GM12878 (cell line): ENCODE measurements around the gene BSCL2. TPM values are rescaled to one million over a fixed set of nuclear protein-coding genes. Genes with fewer than 3 reads are reported as not detected.

ENCODE experiments used
- ATAC-seq: fragments of 200-7000 bp; cut with Tn5 transposase; 3 replicates; pipeline ENCODE4 v1.9.1; 2020; ENCODE audit warnings: mild to moderate bottlenecking, moderate library complexity
- BruUV-seq: library from RNA; stranded (reverse); fragments of 400-500 nt; replicated peaks from 2 replicates; lab custom pipeline; 2021; lab: Mats Ljungman, UMichigan
- CTCF ChIA-PET: fragments of 300-600 bp; sonication (Branson Sonifier 250); formaldehyde crosslinking; extraction: SDS; loops from one replicate; lab custom pipeline; 2021; ENCODE audit warnings: inconsistent platforms; lab: Yijun Ruan, JAX
- POLR2A ChIA-PET: fragments of 350-600 bp; formaldehyde crosslinking; extraction: SDS; loops from one replicate; lab custom pipeline; 2021; ENCODE audit warnings: inconsistent platforms; lab: Charles Lee
- RAD21 ChIA-PET: fragments of 300-600 bp; sonication (Branson Sonifier 250); formaldehyde crosslinking; loops from one replicate; lab custom pipeline; 2023; ENCODE audit warnings: antibody characterized with exemption; ENCODE audit not compliant: unreplicated experiment; lab: Charles Lee
- SMC1A ChIA-PET: fragments of 300-600 bp; sonication (Branson Sonifier 250); formaldehyde crosslinking; loops from one replicate; lab custom pipeline; 2023; ENCODE audit not compliant: unreplicated experiment, uncharacterized antibody; lab: Charles Lee
- DNase-seq: peaks from one replicate; pipeline ENCODE4 v3.0.0-alpha.2; 2011; ENCODE audit warnings: low read depth, low spot score
- FAIRE-seq: peaks from 3 replicates; lab custom pipeline; 2011; peaks lifted over from hg19 to GRCh38; lab: Jason Lieb, UNC
- H2AFZ ChIP-seq: 2 replicates; pipeline ENCODE4 v1.6.0; 2011; ENCODE audit warnings: low read depth, low read length, control low read depth; ENCODE audit not compliant: control insufficient read depth
- H3K27ac ChIP-seq: 2 replicates; pipeline ENCODE4 v1.5.1; 2011; ENCODE audit warnings: control low read depth; ENCODE audit not compliant: control insufficient read depth, insufficient read depth
- H3K27me3 ChIP-seq, 2 experiments: replicated peaks in 1 of 2; 2 replicates each; pipeline versions ENCODE4 v1.6.0 to v1.6.1; 2011; ENCODE audit warnings: low read length in 1 of 2; ENCODE audit not compliant: control insufficient read depth in 2 of 2, insufficient read depth in 2 of 2
- H3K36me3 ChIP-seq, 2 experiments: 2 replicates each; pipeline ENCODE4 v1.5.1; 2011; ENCODE audit warnings: low read length in 1 of 2; ENCODE audit not compliant: control insufficient read depth in 2 of 2, insufficient read depth in 2 of 2
- H3K4me1 ChIP-seq: 2 replicates; pipeline ENCODE4 v1.6.1; 2011; ENCODE audit warnings: mild to moderate bottlenecking, low read length, moderate library complexity, mixed read lengths; ENCODE audit not compliant: control insufficient read depth, insufficient read depth
- H3K4me2 ChIP-seq: 2 replicates; pipeline ENCODE4 v1.6.0; 2011; ENCODE audit warnings: control low read depth; ENCODE audit not compliant: control insufficient read depth, insufficient read depth
- H3K4me3 ChIP-seq: fragments of 200-600 bp; sonication (generic); 2 replicates; pipeline ENCODE4 v1.5.1; 2016
- H3K79me2 ChIP-seq: 2 replicates; pipeline ENCODE4 v1.6.0; 2011; ENCODE audit warnings: low read length; ENCODE audit not compliant: control insufficient read depth, insufficient read depth
- H3K9ac ChIP-seq: 2 replicates; pipeline ENCODE4 v1.8.0; 2011; ENCODE audit warnings: low read length, control low read depth, mixed read lengths; ENCODE audit not compliant: control insufficient read depth, insufficient read depth
- H3K9me3 ChIP-seq: replicated peaks from 3 replicates; pipeline ENCODE4 v1.5.1; 2011; ENCODE audit warnings: mild to moderate bottlenecking, low read length; ENCODE audit not compliant: control insufficient read depth, insufficient read depth
- H4K20me1 ChIP-seq: 2 replicates; pipeline ENCODE4 v1.6.0; 2011; ENCODE audit not compliant: control insufficient read depth, insufficient read depth
- ATF7 ChIP-seq: fragments of 450-650 bp; IDR thresholded peaks from 2 replicates; pipeline ENCODE4 v1.6.1; 2016; ENCODE audit warnings: low read depth, mild to moderate bottlenecking
- BACH1 ChIP-seq: fragments of 450-650 bp; IDR thresholded peaks from 2 replicates; pipeline ENCODE4 v1.6.1; 2017; ENCODE audit warnings: mild to moderate bottlenecking, borderline replicate concordance
- BCL11A ChIP-seq: IDR thresholded peaks from 2 replicates; pipeline ENCODE4 v1.6.1; 2011; ENCODE audit warnings: low read depth, low read length
- BCLAF1 ChIP-seq: fragments of 450-650 bp; IDR thresholded peaks from 2 replicates; pipeline ENCODE4 v1.6.1; 2017; ENCODE audit warnings: antibody characterized with exemption, mild to moderate bottlenecking, moderate library complexity
- CBX5 ChIP-seq: sonication (generic); IDR thresholded peaks from 2 replicates; pipeline ENCODE4 v1.6.1; 2016; ENCODE audit warnings: low read depth, moderate library complexity, mild to moderate bottlenecking, inconsistent platforms
- CHD1 ChIP-seq: IDR thresholded peaks from 2 replicates; pipeline ENCODE4 v1.6.1; 2012; ENCODE audit warnings: low read depth, low read length, improper control_type of control experiment
- CREB1 ChIP-seq: IDR thresholded peaks from 2 replicates; pipeline ENCODE4 v1.6.1; 2012; ENCODE audit warnings: low read depth, mild to moderate bottlenecking, inconsistent platforms
- HDAC2 ChIP-seq: fragments of 200-600 bp; sonication (generic); IDR thresholded peaks from 2 replicates; pipeline ENCODE4 v1.6.1; 2017
- IRF4 ChIP-seq: IDR thresholded peaks from 2 replicates; pipeline ENCODE4 v1.6.1; 2011; ENCODE audit warnings: low read depth, low read length
- NRF1 ChIP-seq: conservative IDR thresholded peaks from 2 replicates; pipeline ENCODE4 v1.6.1; 2011; ENCODE audit warnings: mild to moderate bottlenecking, low read depth, low read length, improper control_type of control experiment
- SMAD1 ChIP-seq: fragments of 450-650 bp; IDR thresholded peaks from 2 replicates; pipeline ENCODE4 v1.6.1; 2018; ENCODE audit warnings: mild to moderate bottlenecking, low read depth; ENCODE audit not compliant: partially characterized antibody
- SMAD5 ChIP-seq: IDR thresholded peaks from 2 replicates; pipeline ENCODE4 v1.6.1; 2016; ENCODE audit warnings: antibody characterized with exemption, low read depth
- STAT1 ChIP-seq: fragments of 450-650 bp; conservative IDR thresholded peaks from 2 replicates; pipeline ENCODE4 v1.6.1; 2014; ENCODE audit warnings: antibody characterized with exemption, mild to moderate bottlenecking
- TCF12 ChIP-seq: IDR thresholded peaks from 2 replicates; pipeline ENCODE4 v1.6.1; 2011; ENCODE audit warnings: low read depth, mild to moderate bottlenecking, low read length
- USF2 ChIP-seq: IDR thresholded peaks from 2 replicates; pipeline ENCODE4 v1.6.1; 2011; ENCODE audit warnings: low read depth, low read length, improper control_type of control experiment, borderline replicate concordance
- WGBS: methylation state at CpG from one replicate; pipeline ENCODE4 v1.1.6; 2016; ENCODE audit warnings: low lambda C conversion rate; ENCODE audit not compliant: insufficient replicate concordance, insufficient coverage; ENCODE audit errors: missing lambda C conversion rate; 5-methylcytosine and 5-hydroxymethylcytosine counted together
- in situ Hi-C: fragments of 300-500 bp; cut with MboI; formaldehyde crosslinking; loops from 9 replicates; pipeline ENCODE4 v1.14.3; 2018; ENCODE audit warnings: mixed read lengths
- intact Hi-C: fragments of 100-400 bp; cut with micrococcal nuclease; formaldehyde crosslinking; loops from one replicate; pipeline ENCODE4 v1.14.2; 2022; ENCODE audit not compliant: unreplicated experiment
- polyA plus RNA-seq, 11 experiments: library from polyadenylated mRNA; depleted of rRNA in 4 of 11; unstranded in 6 of 11; stranded (reverse) in 5 of 11; fragments of >200 nt; fragmentation: Nextera tagmentation in 4 of 11; fragmentation: Illumina TruSeq in 1 of 11; extraction: Ambion mirVana in 4 of 11; extraction: Trizol in 1 of 11; gene quantifications; 1 replicate in 1 of 11; 2 replicates in 10 of 11; pipeline versions ENCODE4 v1.2.1 to v1.2.3, GENCODE V29; 2011 to 2016; ENCODE audit warnings: inconsistent platforms in 2 of 11, missing spikeins in 2 of 11, low read depth in 1 of 11
- total RNA-seq, 4 experiments: library from RNA; depleted of rRNA in 3 of 4; stranded (reverse); fragments of >200 nt in 3 of 4; fragmentation: Illumina TruSeq in 1 of 4; extraction: Trizol in 1 of 4; gene quantifications; 2 replicates each; pipeline versions ENCODE4 v1.2.1 to v1.2.3, GENCODE V29; 2013 to 2021

Gene BSCL2
- total and polyA plus RNA-seq, 10 of the 15 experiments (the other 5 are each of a cell fraction or from before 2014, with no cell fraction given): 12.3 to 57.9 (median 21.8) TPM

GRCh38 chr11:62747475-62748160 lies 40.4 kb upstream of the BSCL2 start:
- H3K27me3 ChIP-seq: no peaks in the 10 kb centered on the region
- WGBS: 87% methylated on average over 9 of the region's 9 CpGs
- RAD21 ChIA-PET: no interaction called here
- FAIRE-seq: no peak
- SMC1A ChIA-PET: interaction anchor here (0.5 to 1.7 kb wide), 6 partner anchors 11 to 244 kb away, joined by 3 to 8 read pairs (median 3); partner anchors contain the start of gene WDR74
- TF ChIP-seq ATF7 (no peak), SMAD1 (no peak), IRF4 (no peak)
- H3K4me2 ChIP-seq: no peak overlapping the region
- H3K79me2 ChIP-seq: no peaks in the 10 kb centered on the region; the same call in 1 of the 2 replicates
- intact Hi-C loops: no loop called here
- no peaks in the 10 kb centered on the region for H4K20me1 ChIP-seq
- H3K27ac ChIP-seq: no peak overlapping the region
- CTCF ChIA-PET: interaction anchor here (1.3 kb wide), 1 partner anchor 14 kb away, joined by 3 read pairs; the partner anchor contains the start of gene POLR2G
- BruUV-seq: no TSS peak
- POLR2A ChIA-PET: interaction anchor here (0.6 to 1.1 kb wide), 3 partner anchors 13 to 148 kb away, joined by 3 to 4 read pairs (median 4); no protein-coding TSS in a partner anchor
- in situ Hi-C loops: no loop called here
- no peak for DNase-seq
- no peaks in the 10 kb centered on the region for H3K9me3 ChIP-seq
- no peak overlapping the region for H3K4me3 ChIP-seq
- H3K4me1 ChIP-seq: no peaks in the 10 kb centered on the region; the same call in 1 of the 2 replicates
- no peaks in the 10 kb centered on the region; a peak in 1 of 4 replicates for H3K36me3 ChIP-seq
- ATAC-seq: no peak
- no peak overlapping the region for H3K9ac ChIP-seq
- no peak overlapping the region for H2AFZ ChIP-seq

- intact Hi-C loops: no loop called here
- Histone ChIP-seq H3K4me1 (no peaks in the 10 kb centered on the region), H2AFZ (no peak overlapping the region), H3K27ac (no peak overlapping the region), H3K4me2 (no peak overlapping the region), H3K36me3 (peaks cover 5 to 23% of the 10 kb centered on the region in 2 experiments), H4K20me1 (no peaks in the 10 kb centered on the region), H3K27me3 (no peaks in the 10 kb centered on the region), H3K9me3 (no peaks in the 10 kb centered on the region), H3K9ac (no peak overlapping the region), H3K79me2 (peaks cover 12% of the 10 kb centered on the region), H3K4me3 (no peak overlapping the region)
- no peak for DNase-seq
- no peak for FAIRE-seq
- POLR2A ChIA-PET: interaction anchor here (1.1 to 1.4 kb wide), 3 partner anchors 8 to 17 kb away, joined by 3 to 4 read pairs (median 3); partner anchors contain the start of gene ZBTB3
- CTCF ChIA-PET: interaction anchor here (0.9 kb wide), 1 partner anchor 49 kb away, joined by 4 read pairs; no protein-coding TSS in a partner anchor
- SMC1A ChIA-PET: no interaction called here
- in situ Hi-C loops: no loop called here
- ATAC-seq: no peak
- BruUV-seq: no TSS peak
- RAD21 ChIA-PET: no interaction called here
- no peak for TF ChIP-seq IRF4
- no peak for TF ChIP-seq CHD1
- no peak for TF ChIP-seq BCLAF1
- TF ChIP-seq CBX5: no peak
- TF ChIP-seq BCL11A: no peak
- TF ChIP-seq TCF12: no peak
- TF ChIP-seq BACH1: no peak
- TF ChIP-seq SMAD5: no peak
- TF ChIP-seq NRF1: no peak
- no peak for TF ChIP-seq STAT1
- no peak for TF ChIP-seq HDAC2
- TF ChIP-seq CREB1: no peak
- no peak for TF ChIP-seq USF2
Observed at GRCh38 chr11:62737196-62737595, 30.0 kb upstream of the BSCL2 start.
